GM21737 (cell line): Measurements from ENCODE around the gene ILF2.
A peak's percentile ranks its signal among the peaks of the same experiment; 100 is the strongest.
"Not testable (repeated sequence)": the region's sequence is repeated elsewhere in the genome, so short reads cannot be mapped to it uniquely, and the experiment has no call there.

Experiments
- ATAC-seq: cut with Tn5 transposase; IDR thresholded peaks from one replicate; pipeline ENCODE4 v1.9.1; 2021; ENCODE audit warnings: mild to moderate bottlenecking, moderate library complexity; ENCODE audit not compliant: unreplicated experiment

Gene ILF2

GRCh38 chr1:153649137-153649862, 21.5 kb downstream of the ILF2 start:
- ATAC-seq: no peak

GRCh38 chr1:153648000-153648643, 22.7 kb downstream of the ILF2 start:
- no peak for ATAC-seq

- no peak for ATAC-seq
These were observed 23.5 kb downstream of the ILF2 start for GRCh38 chr1:153647346-153647714.

GRCh38 chr1:153646672-153647345, 24.0 kb downstream of the ILF2 start:
- no peak for ATAC-seq

DNA sequence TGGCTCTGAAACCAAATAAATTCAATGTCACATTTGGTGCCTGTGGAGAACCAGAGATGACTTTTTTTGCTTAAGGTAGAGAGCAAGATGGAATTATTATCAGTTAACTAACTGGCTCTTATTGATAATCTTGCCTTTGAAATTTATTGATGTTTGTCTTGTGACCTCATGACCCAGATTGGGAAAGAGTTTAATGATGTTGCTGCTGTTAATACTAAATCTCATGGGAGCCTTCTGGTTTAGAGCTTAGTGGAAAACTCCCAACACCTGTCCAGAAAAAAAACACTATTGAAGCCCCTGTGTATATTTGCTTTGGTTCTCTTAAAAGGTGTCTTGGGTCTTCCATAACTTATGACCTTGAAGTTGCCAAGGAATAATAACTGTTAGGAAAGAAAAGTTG, 27.0 kb downstream of the ILF2 start:
- no peak for ATAC-seq

GRCh38 chr1:153643100-153643499, 27.7 kb downstream of the ILF2 start:
- no peak for ATAC-seq

GRCh38 chr1:153642161-153642560, 28.6 kb downstream of the ILF2 start:
- no peak for ATAC-seq

DNA sequence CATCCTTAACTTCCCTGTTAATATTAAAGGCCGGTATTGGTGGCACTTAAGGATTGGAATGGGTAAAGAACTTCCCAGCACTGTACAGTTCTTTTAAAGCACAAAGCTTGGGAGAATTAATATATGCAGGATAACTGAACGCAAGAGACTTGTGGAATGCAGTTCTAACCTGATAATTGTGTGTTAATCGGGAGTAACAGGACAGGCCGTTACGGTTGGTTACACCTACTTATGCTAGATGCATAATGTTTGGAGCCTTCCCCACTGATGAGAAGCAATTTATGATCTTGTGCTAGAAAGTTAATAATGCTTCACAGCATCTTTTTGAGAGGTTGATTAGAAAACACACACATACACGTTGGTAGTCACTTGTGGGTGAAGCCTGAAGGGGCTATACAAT, 29.9 kb downstream of the ILF2 start:
- no peak for ATAC-seq

DNA sequence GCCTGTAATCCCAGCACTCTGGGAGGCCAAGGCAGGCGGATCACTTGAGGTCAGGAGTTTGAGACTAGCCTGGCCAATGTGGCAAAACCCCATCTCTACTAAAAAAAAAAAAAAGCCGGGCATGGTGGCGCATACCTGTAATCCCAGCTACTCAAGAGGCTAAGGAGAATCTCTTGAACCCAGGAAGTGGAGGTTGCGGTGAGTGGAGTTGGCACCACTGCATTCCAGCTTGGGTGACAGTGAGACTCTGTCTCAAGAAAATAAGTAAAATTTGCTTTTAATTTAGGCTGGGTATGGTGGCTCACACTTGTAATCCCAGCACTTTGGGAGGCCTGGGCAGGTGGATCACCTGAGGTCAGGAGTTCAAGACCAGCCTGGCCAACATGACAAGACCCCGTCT, 30.6 kb downstream of the ILF2 start:
- not testable (repeated sequence) for ATAC-seq

DNA sequence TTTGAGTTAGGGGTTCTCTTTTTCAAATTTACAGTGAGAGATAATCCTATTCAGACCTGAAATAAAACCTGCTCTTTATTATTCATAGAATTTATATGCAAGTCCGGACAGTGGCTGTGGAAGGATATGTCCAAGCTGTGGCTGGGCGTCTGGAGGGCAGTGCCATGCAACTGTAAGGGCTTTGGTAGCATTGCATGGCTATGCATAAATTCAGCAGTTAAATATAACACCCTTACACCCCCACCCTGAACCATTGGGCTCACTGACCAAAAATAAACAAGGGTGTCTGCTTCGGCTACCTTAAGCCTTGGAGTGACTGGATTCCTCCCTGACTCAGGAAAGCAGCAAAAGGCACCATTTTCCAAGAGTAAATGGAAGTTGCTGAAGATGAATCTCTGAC, 31.5 kb downstream of the ILF2 start:
- no peak for ATAC-seq

DNA sequence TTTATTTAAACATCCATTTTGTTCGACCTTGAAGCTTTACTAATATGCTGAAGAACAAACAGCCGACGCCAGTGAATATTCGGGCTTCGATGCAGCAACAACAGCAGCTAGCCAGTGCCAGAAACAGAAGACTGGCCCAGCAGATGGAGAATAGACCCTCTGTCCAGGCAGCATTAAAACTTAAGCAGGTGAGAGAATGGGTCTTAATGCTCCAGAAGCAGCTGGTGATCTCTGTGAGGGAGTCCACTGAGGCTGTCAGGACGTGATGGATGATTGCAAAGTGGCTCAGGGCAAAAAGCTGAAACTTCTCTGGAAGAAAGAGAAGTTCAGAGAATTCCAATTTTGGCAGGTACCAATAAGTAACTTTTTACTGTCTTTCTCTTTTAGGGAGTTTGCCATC, 32.5 kb downstream of the ILF2 start:
- no peak for ATAC-seq

- ATAC-seq: no peak
These were observed 34.5 kb downstream of the ILF2 start for GRCh38 chr1:153636312-153636711.

DNA sequence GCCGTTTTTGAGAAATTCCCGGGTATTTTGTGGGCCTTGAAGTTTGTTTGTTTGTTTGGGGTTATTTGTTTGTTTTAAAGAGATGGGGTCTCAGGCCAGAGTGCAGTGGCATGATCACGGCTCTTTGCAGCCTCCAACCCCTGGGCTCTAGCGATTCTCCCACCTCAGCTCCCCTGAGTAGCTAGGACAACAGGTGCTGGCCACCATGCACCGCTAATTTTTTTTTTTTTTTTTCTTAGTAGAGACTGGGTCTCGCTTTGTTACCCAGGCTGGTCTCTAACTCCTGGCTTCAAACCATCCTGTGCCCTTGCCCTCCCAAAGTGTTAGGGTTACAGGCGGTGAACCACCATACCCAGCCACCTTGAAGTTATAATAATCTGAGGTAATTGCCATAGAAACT, 34.9 kb downstream of the ILF2 start:
- no peak for ATAC-seq

- ATAC-seq: peak; percentile 78
These were observed 36.8 kb downstream of the ILF2 start, which contains the start of gene CHTOP for GRCh38 chr1:153633754-153634665. CHTOP (plus strand) TSS chr1:153634066; CDS start chr1:153636589, 2,523 bp downstream.

- no peak for ATAC-seq
These were observed 37.5 kb downstream of the ILF2 start for GRCh38 chr1:153633161-153633753.

GRCh38 chr1:153631047-153632022, 39.5 kb downstream of the ILF2 start:
- no peak for ATAC-seq

- ATAC-seq: no peak
These were observed 40.4 kb downstream of the ILF2 start for GRCh38 chr1:153630384-153630783.

DNA sequence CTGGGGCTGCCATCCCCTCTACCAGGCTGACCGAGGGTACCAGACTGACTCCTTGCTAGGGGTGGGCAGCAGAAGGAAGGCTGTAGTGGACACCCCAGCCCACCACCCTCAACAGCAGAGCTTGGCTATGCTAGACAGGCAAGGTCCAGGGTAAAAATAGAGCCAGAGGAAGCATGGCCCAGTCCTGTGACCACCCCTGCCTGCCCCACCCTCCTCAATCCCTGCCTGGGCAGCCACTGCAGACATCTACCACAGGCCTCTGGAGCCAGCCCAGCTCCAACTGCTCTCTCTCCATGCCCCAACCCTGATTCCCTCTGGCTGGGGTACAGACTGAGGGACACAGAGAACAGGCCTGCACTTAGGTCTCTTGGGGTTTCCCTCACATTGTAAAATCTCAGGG, 40.8 kb downstream of the ILF2 start:
- no peak for ATAC-seq

DNA sequence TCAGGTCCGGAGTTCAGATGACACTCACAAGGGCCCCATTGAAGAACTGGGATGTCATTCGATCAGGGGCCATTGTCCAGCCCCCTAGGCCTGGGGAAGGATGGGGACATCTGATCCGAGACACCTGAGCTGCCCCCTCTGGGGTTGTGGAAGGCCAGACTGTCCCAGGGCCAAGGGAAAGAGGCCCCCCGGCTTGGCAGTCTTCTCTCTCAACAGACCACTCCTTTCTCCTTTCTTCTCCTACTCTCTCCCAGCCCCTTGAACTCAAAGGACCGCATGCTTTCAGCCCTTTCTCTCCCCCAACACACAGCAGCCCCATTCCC, 41.5 kb downstream of the ILF2 start:
- no peak for ATAC-seq
